Retinal pigment epithelial cell (primary cell): Measurements from ENCODE around the gene DDX18.

Source experiments
- DNase-seq: peaks from one replicate; pipeline ENCODE4 v3.0.0-alpha.2; 2010; ENCODE audit warnings: low read depth
- H3K4me3 ChIP-seq: 2 replicates; pipeline ENCODE4 v1.5.1; 2011; ENCODE audit warnings: mild to moderate bottlenecking, low read length, control low read depth, moderate library complexity
- CTCF ChIP-seq: conservative IDR thresholded peaks from 2 replicates; pipeline ENCODE4 v1.5.1; 2011; ENCODE audit warnings: low read depth, low read length, control low read depth, inconsistent platforms

DDX18 gene

DNA sequence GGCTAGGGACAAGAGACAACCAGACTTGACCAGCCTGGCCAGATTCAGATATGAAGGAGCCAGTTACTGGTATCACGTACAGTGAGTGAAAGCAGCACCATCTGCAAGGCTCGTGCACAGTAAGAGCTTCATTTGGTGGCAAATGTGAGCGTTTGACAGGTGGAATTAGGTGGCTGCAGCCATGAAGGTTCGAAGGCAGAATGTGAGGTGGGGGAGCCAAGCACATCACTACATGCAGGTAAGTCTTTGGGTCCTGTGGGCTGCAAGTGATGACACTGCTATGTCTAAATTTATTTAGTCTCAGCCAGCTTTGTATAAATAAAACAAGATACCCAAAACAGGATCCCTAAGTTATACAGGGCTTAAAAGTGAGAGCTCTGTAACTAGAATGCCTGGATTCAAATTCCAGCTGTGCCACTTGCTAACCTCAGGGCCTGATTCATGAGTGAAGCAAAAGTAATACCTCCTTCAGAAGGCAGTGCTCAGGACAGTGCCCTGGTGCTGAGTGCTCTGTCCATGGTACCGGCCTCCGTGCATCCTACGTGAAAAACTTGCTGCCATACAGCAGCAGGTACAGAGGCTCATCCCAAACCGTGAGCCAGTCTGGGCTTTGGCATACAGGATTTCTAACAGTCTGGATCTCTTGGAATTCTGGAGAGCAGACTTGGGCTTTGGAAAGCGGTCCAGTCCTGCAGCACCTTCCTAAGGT, 18.6 kb downstream of the DDX18 start:
- no peak for TF ChIP-seq CTCF
- no peak overlapping the region for H3K4me3 ChIP-seq

DNA sequence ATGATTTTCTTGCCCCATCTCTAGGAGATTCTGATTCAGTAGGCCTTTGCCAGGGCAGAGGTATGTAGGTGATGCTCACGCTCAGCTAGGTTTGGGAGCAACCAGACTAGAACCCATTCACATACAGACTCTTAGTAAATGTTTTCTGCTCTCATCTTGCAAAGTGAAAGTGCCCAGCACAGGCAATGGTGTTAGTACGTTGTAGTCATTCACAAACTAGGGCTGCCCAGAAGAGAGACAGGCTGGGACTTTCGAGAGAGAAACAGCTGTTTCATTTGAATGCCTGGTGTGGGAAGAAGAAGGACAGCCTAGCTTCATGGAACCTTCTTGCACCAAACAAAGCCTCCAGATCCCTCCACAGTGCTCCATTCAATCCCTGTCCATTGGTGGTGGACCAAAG, 19.4 kb downstream of the DDX18 start:
- H3K4me3 ChIP-seq = no peak overlapping the region
- TF ChIP-seq CTCF = no peak
- no peak for DNase-seq

More for the DNA sequence above, 18.6 kb downstream of the DDX18 start:
- no peak for DNase-seq

- TF ChIP-seq CTCF = no peak
- DNase-seq = no peak
- no peak overlapping the region for H3K4me3 ChIP-seq
Observed at GRCh38 chr2:117834992-117835391, 20.5 kb downstream of the DDX18 start.

DNA sequence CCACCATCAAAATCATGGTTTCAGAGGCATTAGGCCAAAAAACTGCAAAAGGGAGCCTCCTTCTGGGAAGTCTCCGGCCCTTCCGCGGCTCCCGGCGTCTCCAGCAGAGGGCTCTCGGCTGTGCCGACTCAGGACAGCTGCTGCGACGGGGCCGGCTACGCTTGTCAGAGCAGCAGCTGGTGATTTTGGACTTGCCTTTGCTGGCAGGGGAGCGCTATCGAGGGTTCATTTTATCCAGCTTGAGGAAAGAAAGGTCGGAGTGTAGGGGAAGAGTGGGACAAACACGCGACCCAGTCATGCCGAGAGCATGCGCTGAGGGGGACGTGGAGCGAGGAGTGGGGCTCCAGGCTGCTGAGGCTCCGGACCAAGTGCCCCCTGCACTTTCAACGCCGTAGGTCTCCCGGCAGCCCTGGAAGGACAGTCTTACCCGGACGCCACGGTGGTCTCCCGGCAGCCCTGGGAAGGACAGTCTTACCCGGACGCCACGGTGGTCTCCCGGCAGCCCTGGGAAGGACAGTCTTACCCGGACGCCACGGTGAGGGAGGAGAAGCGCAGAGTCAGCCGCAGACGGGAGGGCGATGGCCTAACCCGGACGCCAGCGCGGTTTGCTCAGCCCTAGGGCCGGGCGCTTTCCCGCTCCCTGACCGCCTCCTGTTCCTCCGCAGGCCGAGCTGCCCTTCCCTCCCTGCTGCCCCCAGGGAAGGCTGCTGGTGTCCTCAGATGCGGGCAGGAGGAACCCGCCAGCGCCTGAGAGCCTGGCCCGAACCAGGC, 21.7 kb downstream of the DDX18 start:
- peak; percentile 94 for TF ChIP-seq CTCF
- H3K4me3 ChIP-seq = peak overlapping the region; percentile 54
- peak; percentile 39 for DNase-seq

- no peak for TF ChIP-seq CTCF
- DNase-seq = no peak
- H3K4me3 ChIP-seq = no peak overlapping the region
Observed at GRCh38 chr2:117845304-117845703, 30.8 kb downstream of the DDX18 start.

DNA sequence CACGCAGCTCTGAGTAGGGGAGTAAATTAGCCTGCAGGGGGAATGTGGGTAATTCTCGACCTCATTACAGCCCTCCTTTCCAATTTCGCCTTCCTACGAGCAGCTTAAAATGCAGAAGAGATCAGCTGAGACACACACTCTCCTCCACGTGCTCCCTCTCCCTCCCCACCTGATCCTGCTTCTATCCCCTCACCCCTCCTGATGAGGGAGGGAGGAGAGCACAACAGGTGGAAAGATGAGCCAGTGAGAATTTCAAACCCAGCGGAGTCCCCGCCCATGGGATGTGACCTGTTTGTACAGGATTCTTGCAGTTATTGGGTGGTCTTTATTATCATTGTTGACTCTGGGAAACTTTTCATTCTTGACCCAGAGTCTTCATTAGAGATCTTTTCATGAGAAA, 35.5 kb downstream of the DDX18 start:
- no peak for TF ChIP-seq CTCF
- no peak overlapping the region for H3K4me3 ChIP-seq
- DNase-seq = no peak

DNA sequence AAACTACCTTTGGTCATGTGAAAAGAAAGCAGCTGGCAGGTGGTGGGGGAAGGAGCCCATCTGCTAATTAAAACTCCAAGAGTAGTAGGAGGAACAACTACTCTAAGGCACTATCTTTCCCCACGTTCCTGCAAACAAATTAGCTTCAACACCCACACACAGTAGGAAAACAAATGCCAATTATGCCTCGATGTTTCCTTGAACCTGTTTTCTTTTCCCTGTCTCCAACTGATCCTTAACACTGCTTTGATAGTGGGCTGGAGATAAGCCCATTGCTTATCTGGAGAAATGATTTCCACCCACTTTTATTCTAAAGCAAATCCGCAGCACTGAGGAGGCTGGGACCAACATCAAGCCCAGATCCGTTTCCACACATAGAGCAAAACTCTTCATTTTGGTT, 36.0 kb downstream of the DDX18 start:
- TF ChIP-seq CTCF = no peak
- no peak overlapping the region for H3K4me3 ChIP-seq
- DNase-seq = no peak
